Uterus (tissue), 4 donors: ENCODE measurements around the gene SCN4A. TPM values are rescaled to one million over a fixed set of nuclear protein-coding genes. Genes with fewer than 3 reads are reported as not detected.
A peak's percentile ranks its signal among the peaks of the same experiment; 100 is the strongest.

ENCODE experiments used
- DNase-seq, 2 donors: peaks; one replicate each; pipeline ENCODE4 v3.0.0-alpha.2; 2019 to 2020
- H3K27ac ChIP-seq, 2 donors: fragments of 200-600 bp; sonication (generic); 1 replicate in 1 of 2; 2 replicates in 1 of 2; pipeline ENCODE4 v1.5.1; 2016 to 2018
- H3K27me3 ChIP-seq, 2 donors: fragments of 200-600 bp; sonication (generic); one replicate each; pipeline ENCODE4 v1.5.1; 2018 to 2019; ENCODE audit warnings: control low read depth in 1 of 2
- H3K36me3 ChIP-seq, 2 donors: fragments of 200-600 bp; sonication (generic); one replicate each; pipeline ENCODE4 v1.5.1; 2019; ENCODE audit warnings: control low read depth in 1 of 2
- H3K4me1 ChIP-seq, 2 donors: fragments of 200-600 bp; sonication (generic); one replicate each; pipeline ENCODE4 v1.5.1; 2018 to 2019; ENCODE audit warnings: control low read depth in 1 of 2
- H3K4me3 ChIP-seq, 2 donors: fragments of 200-600 bp; sonication (generic); 1 replicate in 1 of 2; 2 replicates in 1 of 2; pipeline ENCODE4 v1.5.1; 2018 to 2019; ENCODE audit warnings: mild to moderate bottlenecking in 1 of 2
- H3K9me3 ChIP-seq, 2 donors: fragments of 200-600 bp; sonication (generic); one replicate each; pipeline ENCODE4 v1.5.1; 2019; ENCODE audit warnings: control low read depth in 1 of 2
- CTCF ChIP-seq, 4 experiments: fragments of 200-600 bp in 2 of 4; fragments of 450-650 bp in 2 of 4; sonication (generic) in 2 of 4; IDR thresholded peaks; one replicate each; pipeline ENCODE4 v1.5.1; 2016 to 2019; ENCODE audit warnings: antibody characterized with exemption in 4 of 4, mild to moderate bottlenecking in 2 of 4, moderate library complexity in 1 of 4
- POLR2A ChIP-seq, 2 donors: fragments of 450-650 bp; IDR thresholded peaks; one replicate each; pipeline ENCODE4 v1.6.1; 2016; ENCODE audit warnings: antibody characterized with exemption in 2 of 2, mild to moderate bottlenecking in 1 of 2, moderate library complexity in 1 of 2
- intact Hi-C: fragments of 100-400 bp; cut with DNase I; formaldehyde crosslinking; loops from one replicate; pipeline ENCODE4 v1.15.1; 2023; ENCODE audit warnings: low total_unique reads
- total RNA-seq, 4 donors: library from RNA; depleted of rRNA in 3 of 4; stranded (reverse); fragments of >200 nt in 3 of 4; gene quantifications; one replicate each; pipeline versions ENCODE4 v1.1.0 to v1.2.4, GENCODE V29; 2014 to 2023
- donor health status: DM: yes; HTN: yes; CAD: no.

Gene SCN4A
- total RNA-seq, 4 donors from 2014 or later: 0.14 to 0.24 TPM; not detected in 2

- TF ChIP-seq POLR2A (IDR thresholded peaks at IDR 0.05): no peak
- no peak for TF ChIP-seq CTCF (IDR thresholded peaks at IDR 0.05)
These were observed 18.9 kb upstream of the SCN4A start for GRCh38 chr17:63991611-63992010.

GRCh38 chr17:63989622-63990345 lies 17.1 kb upstream of the SCN4A start:
- DNase-seq: no peak
- intact Hi-C loops: no loop called here
- H3K4me3 ChIP-seq: no peak overlapping the region
- H3K27me3 ChIP-seq: peaks cover 0 to 7% of the 10 kb centered on the region in 2 donors
- H3K27ac ChIP-seq: no peak overlapping the region
- no peaks in the 10 kb centered on the region for H3K4me1 ChIP-seq
- no peaks in the 10 kb centered on the region for H3K36me3 ChIP-seq
- no peaks in the 10 kb centered on the region for H3K9me3 ChIP-seq
- no peak for TF ChIP-seq CTCF (IDR thresholded peaks at IDR 0.05)
- TF ChIP-seq POLR2A (IDR thresholded peaks at IDR 0.05): no peak

More at GRCh38 chr17:63991611-63992010, 18.9 kb upstream of the SCN4A start:
- H3K27me3 ChIP-seq: peaks cover 0 to 7% of the 10 kb centered on the region in 2 donors
- H3K9me3 ChIP-seq: no peaks in the 10 kb centered on the region
- no peak overlapping the region for H3K4me3 ChIP-seq
- H3K4me1 ChIP-seq: no peaks in the 10 kb centered on the region
- DNase-seq: peak in 1 of 2 donors; percentile 3
- H3K27ac ChIP-seq: no peak overlapping the region
- intact Hi-C loops: no loop called here
- no peaks in the 10 kb centered on the region for H3K36me3 ChIP-seq

GRCh38 chr17:63988741-63989621 lies 16.3 kb upstream of the SCN4A start:
- DNase-seq: no peak
- no peaks in the 10 kb centered on the region for H3K4me1 ChIP-seq
- no peaks in the 10 kb centered on the region for H3K9me3 ChIP-seq
- TF ChIP-seq CTCF (IDR thresholded peaks at IDR 0.05): no peak
- no peak for TF ChIP-seq POLR2A (IDR thresholded peaks at IDR 0.05)
- intact Hi-C loops: no loop called here
- peaks cover 0 to 7% of the 10 kb centered on the region in 2 donors for H3K27me3 ChIP-seq
- no peak overlapping the region for H3K27ac ChIP-seq
- no peaks in the 10 kb centered on the region for H3K36me3 ChIP-seq
- no peak overlapping the region for H3K4me3 ChIP-seq

GRCh38 chr17:63988127-63988478 lies 15.4 kb upstream of the SCN4A start:
- Histone ChIP-seq H3K4me3 (no peak overlapping the region), H3K27ac (no peak overlapping the region), H3K9me3 (no peaks in the 10 kb centered on the region), H3K4me1 (no peaks in the 10 kb centered on the region), H3K36me3 (no peaks in the 10 kb centered on the region), H3K27me3 (peaks cover 0 to 7% of the 10 kb centered on the region in 2 donors)
- no peak for DNase-seq
- TF ChIP-seq CTCF (IDR thresholded peaks at IDR 0.05) (no peak), POLR2A (IDR thresholded peaks at IDR 0.05) (no peak)
- intact Hi-C loops: no loop called here
